Fibroblast of villous mesenchyme (primary cell): Measurements from ENCODE around the gene RAPGEF2. TPM values are rescaled to one million over a fixed set of nuclear protein-coding genes. Genes with fewer than 3 reads are reported as not detected.

Experiments
- DNase-seq: peaks from one replicate; pipeline ENCODE4 v3.0.0-alpha.2; 2010; ENCODE audit warnings: low read depth
- H3K4me3 ChIP-seq: 2 replicates; pipeline ENCODE4 v1.5.1; 2011; ENCODE audit warnings: low read depth, mild to moderate bottlenecking, low read length
- total RNA-seq: library from RNA; depleted of rRNA; stranded (reverse); fragments of >200 nt; gene quantifications from 2 replicates; pipeline ENCODE4 v1.2.3, GENCODE V29; 2012
- TF ChIP-seq, protein P1 (sequence below): IDR thresholded peaks from 2 replicates; pipeline ENCODE4 v1.5.1; 2012; ENCODE audit warnings: low read depth, mild to moderate bottlenecking, low read length; ENCODE audit not compliant: insufficient read depth

The RAPGEF2 gene
- total RNA-seq, 1 donor: 47.1 TPM

DNA sequence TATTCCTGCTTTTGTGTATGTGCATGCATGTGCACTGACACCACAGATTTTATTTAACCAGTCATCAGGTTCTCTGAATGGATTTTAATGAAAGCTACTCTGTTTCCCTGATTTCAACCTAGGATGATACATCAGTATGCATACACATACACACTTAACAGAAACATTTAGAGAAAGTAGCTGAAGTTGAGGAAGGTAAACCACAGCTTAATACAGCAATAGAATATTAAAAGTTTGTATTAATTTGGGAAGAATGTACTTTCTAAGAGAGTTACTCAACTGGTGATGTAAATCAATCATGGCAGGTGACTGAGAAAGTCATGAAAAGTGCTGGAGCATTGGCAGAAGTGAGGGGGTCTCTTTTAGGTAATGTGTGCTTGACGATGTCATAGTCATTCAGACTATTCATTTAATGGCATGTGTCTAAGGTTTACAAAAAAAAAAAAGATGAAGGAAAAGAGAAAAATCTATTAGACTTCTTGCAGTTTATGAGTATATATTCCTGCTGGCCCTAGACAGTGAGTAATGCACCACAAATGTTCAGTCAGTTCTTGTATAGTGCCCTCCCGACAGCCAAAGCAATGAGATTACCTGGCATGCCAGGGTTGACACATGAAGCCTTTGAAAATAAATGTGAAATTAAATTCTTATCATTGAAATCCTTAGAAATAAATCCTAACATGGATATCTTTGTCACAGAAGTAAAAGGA lies 187.6 kb downstream of the RAPGEF2 start:
- no peak overlapping the region for H3K4me3 ChIP-seq
- TF ChIP-seq, protein P1, sequence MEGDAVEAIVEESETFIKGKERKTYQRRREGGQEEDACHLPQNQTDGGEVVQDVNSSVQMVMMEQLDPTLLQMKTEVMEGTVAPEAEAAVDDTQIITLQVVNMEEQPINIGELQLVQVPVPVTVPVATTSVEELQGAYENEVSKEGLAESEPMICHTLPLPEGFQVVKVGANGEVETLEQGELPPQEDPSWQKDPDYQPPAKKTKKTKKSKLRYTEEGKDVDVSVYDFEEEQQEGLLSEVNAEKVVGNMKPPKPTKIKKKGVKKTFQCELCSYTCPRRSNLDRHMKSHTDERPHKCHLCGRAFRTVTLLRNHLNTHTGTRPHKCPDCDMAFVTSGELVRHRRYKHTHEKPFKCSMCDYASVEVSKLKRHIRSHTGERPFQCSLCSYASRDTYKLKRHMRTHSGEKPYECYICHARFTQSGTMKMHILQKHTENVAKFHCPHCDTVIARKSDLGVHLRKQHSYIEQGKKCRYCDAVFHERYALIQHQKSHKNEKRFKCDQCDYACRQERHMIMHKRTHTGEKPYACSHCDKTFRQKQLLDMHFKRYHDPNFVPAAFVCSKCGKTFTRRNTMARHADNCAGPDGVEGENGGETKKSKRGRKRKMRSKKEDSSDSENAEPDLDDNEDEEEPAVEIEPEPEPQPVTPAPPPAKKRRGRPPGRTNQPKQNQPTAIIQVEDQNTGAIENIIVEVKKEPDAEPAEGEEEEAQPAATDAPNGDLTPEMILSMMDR: no peak
- peak; percentile 28 for DNase-seq

DNA sequence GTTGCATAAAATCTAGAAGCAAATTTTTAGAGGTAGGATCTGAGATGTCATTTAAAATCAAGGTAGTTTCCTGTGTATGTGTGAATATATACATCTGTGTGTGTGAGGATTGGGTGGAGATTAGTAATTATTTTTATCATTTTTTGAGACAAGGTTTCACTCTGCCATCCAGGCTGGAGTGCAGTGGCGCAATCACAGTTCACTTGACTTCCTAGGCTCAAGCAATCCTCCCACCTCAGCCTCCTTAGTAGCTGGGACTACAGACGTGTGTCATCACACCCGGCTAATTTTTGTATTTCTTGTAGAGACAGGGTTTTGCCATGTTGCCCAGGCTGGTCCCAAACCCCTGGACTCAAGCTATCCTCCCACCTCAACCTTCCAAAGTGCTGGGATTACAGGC lies 188.3 kb downstream of the RAPGEF2 start:
- no peak overlapping the region for H3K4me3 ChIP-seq
- no peak for DNase-seq
- TF ChIP-seq, protein P1: no peak

DNA sequence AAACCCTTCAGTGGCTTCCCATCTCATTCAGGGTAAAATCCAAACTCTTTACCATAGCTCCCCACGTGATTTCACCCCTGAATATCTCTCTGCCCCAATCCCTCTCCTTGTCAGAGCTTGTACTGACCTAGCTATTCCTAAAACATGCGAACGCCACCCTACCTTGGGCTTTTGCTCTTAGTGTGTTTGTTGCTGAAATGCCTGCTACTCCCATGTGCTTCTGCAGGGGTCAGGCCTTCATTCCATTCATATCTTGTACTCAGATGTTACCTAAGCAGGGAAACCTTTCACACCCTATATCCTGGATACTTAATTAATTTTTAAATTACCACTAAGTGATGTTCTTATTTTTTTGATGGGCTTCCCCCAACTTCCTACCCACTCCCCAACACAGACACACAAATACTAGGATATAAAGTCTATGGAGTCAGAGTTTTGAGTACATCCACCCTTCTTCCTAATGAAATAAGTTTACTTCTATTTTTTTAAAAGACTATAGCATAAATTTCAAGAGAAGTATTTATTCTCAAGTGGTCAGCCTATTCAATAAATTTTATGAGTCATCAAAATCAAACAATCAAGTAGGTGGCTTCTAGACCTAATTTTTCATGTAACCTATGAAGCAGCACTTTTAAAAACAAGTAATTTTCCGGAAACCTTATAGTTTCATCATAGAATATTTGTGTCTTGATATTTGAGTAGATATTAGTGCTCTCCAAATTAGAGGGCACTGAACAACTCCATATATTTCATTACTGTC lies 189.4 kb downstream of the RAPGEF2 start:
- no peak for DNase-seq
- no peak overlapping the region for H3K4me3 ChIP-seq
- TF ChIP-seq, protein P1: no peak

DNA sequence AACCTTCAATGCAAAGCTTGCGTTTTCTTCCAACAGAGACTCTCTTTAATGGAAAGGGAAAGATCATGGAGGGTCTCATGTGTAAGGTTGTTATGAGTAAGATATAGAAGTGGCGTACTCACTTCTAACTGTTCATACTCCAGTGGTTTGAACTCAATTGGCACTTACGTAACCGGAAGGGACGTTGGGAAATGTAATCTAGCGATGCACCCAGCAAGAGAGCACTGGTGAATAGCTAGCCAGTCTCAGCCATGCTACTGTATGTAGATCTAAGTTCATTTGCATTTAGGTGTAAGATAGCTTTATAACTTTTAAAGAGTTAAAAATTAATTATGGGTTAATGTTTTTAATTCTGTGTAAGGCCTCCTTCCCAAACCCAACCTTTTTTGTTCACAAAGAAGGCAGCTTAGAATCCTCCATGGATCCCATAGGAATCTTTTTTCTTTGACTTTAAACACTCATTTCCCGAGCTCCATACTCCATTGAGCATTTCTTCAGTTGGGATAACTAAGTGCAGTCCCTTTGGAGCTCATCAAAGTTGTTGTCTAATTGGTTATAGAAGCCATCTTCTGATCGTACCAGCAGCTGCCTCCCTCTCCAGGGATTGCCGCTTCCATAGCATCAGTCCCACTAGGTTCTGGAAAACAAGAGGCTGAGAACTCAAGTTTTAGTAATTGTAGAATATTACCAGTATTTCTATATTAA lies 191.1 kb downstream of the RAPGEF2 start:
- no peak for DNase-seq
- H3K4me3 ChIP-seq: no peak overlapping the region
- TF ChIP-seq, protein P1: no peak

DNA sequence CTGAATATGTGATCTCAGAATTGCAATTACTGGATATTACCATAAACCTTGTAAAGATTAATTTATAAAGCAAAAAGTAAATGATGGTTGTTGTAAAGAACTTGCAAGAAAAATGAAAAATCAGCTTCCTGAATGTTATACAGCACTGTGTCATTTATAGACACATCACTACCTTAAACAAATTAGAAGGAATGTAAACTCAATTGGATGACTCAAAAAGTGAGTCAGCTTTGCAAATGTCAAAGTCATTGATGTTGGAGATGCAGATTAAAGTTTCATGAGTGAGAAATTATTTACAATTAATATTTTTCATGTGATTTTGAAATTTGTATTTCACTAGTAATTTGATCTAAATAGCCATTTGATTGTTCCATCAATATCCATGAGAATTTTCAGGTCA lies 193.2 kb downstream of the RAPGEF2 start:
- peak; percentile 61 for DNase-seq
- TF ChIP-seq, protein P1: no peak
- H3K4me3 ChIP-seq: no peak overlapping the region

DNA sequence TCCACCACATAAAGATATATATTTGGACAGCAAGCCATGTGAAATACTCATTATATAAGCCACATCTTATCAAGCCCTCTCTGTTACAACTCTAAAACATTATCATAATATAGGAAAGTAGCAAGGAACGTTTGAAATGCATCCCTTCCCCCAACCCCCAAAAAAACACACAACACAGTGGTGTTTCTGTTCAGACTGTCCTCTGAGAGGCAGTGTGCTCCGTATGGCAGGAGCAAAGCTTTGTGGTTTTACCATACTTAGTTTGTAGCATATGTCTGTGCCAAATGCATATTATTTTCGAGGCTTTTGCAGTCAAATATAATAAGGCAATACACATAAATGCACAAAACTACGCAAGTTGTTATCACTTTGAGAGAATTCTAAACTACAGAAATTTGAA lies 194.2 kb downstream of the RAPGEF2 start:
- no peak for DNase-seq
- no peak overlapping the region for H3K4me3 ChIP-seq
- TF ChIP-seq, protein P1: peak; percentile 5
